ENCODE results near the gene SIGLEC10. TPM values are rescaled to one million over a fixed set of nuclear protein-coding genes. Genes with fewer than 3 reads are reported as not detected.

SIGLEC10 gene
- total RNA-seq, 1 experiment from 2014 or later, result not detected

- DNase-seq, result no peak
Measured at GRCh38 chr19:51431124-51431523, 13.7 kb upstream of the SIGLEC10 start.

GRCh38 chr19:51430221-51430620, 12.8 kb upstream of the SIGLEC10 start:
- no peaks in the 10 kb centered on the region for H3K4me1 ChIP-seq (replicated peaks; ENCODE audit: insufficient read depth)
- TF ChIP-seq EZH2 (IDR thresholded peaks at IDR 0.05; ENCODE audit: low read depth), result no peak
- no peak for TF ChIP-seq CTCF (conservative IDR thresholded peaks at IDR 0.05)
- no peak overlapping the region for H2AFZ ChIP-seq
- no peaks in the 10 kb centered on the region for H3F3A ChIP-seq (ENCODE audit: insufficient read depth, low read depth)
- no peaks in the 10 kb centered on the region for H3K79me2 ChIP-seq (ENCODE audit: low read depth)
- no peak overlapping the region for H3K4me2 ChIP-seq
- DNase-seq, result no peak
- no TSS peak for BruUV-seq (replicated peaks)
- H3K27me3 ChIP-seq (ENCODE audit: insufficient read depth, low read depth), result peaks cover 86% of the 10 kb centered on the region
- no peak overlapping the region for H3K27ac ChIP-seq
- ChIA-PET POLR2A (ENCODE audit: unreplicated experiment) (interaction anchor here (0.7 kb wide), 1 partner anchor 98 kb away, joined by 4 read pairs; no protein-coding TSS in a partner anchor), CTCF (no interaction called here)
- no peaks in the 10 kb centered on the region for H3K9me2 ChIP-seq (ENCODE audit: insufficient read depth)
- H4K20me1 ChIP-seq (ENCODE audit: insufficient read depth), result no peaks in the 10 kb centered on the region
- no peaks in the 10 kb centered on the region for H3K9me3 ChIP-seq (ENCODE audit: insufficient read depth, low read depth)
- H3K36me3 ChIP-seq (ENCODE audit: low read depth), result no peaks in the 10 kb centered on the region
- intact Hi-C loops (cut with micrococcal nuclease; ENCODE audit: unreplicated experiment), result no loop called here
- H3K4me3 ChIP-seq, result no peak overlapping the region

More at GRCh38 chr19:51431124-51431523, 13.7 kb upstream of the SIGLEC10 start:
- H3K27me3 ChIP-seq (ENCODE audit: insufficient read depth, low read depth), result peaks cover 88% of the 10 kb centered on the region
- CTCF ChIA-PET, result no interaction called here
- POLR2A ChIA-PET (ENCODE audit: unreplicated experiment), result no interaction called here
- no peak overlapping the region for H3K4me2 ChIP-seq
- no peaks in the 10 kb centered on the region for H3K9me2 ChIP-seq (ENCODE audit: insufficient read depth)
- BruUV-seq (replicated peaks), result no TSS peak
- TF ChIP-seq CTCF (conservative IDR thresholded peaks at IDR 0.05) (no peak), EZH2 (IDR thresholded peaks at IDR 0.05; ENCODE audit: low read depth) (no peak)
- H4K20me1 ChIP-seq (ENCODE audit: insufficient read depth), result no peaks in the 10 kb centered on the region
- no peaks in the 10 kb centered on the region for H3F3A ChIP-seq (ENCODE audit: insufficient read depth, low read depth)
- H3K4me3 ChIP-seq, result no peak overlapping the region
- no peaks in the 10 kb centered on the region for H3K36me3 ChIP-seq (ENCODE audit: low read depth)
- intact Hi-C loops (cut with micrococcal nuclease; ENCODE audit: unreplicated experiment), result no loop called here
- H3K4me1 ChIP-seq (replicated peaks; ENCODE audit: insufficient read depth), result no peaks in the 10 kb centered on the region
- no peak overlapping the region for H2AFZ ChIP-seq
- H3K79me2 ChIP-seq (ENCODE audit: low read depth), result no peaks in the 10 kb centered on the region
- no peak overlapping the region for H3K27ac ChIP-seq
- H3K9me3 ChIP-seq (ENCODE audit: insufficient read depth, low read depth), result no peaks in the 10 kb centered on the region

- Histone ChIP-seq H3K27me3 (ENCODE audit: insufficient read depth, low read depth) (peaks cover 61% of the 10 kb centered on the region), H2AFZ (no peak overlapping the region), H3K27ac (no peak overlapping the region), H3K9me3 (ENCODE audit: insufficient read depth, low read depth) (no peaks in the 10 kb centered on the region), H3K4me1 (replicated peaks; ENCODE audit: insufficient read depth) (no peaks in the 10 kb centered on the region), H4K20me1 (ENCODE audit: insufficient read depth) (no peaks in the 10 kb centered on the region), H3K4me3 (no peak overlapping the region), H3K9me2 (ENCODE audit: insufficient read depth) (no peaks in the 10 kb centered on the region), H3F3A (ENCODE audit: insufficient read depth, low read depth) (no peaks in the 10 kb centered on the region), H3K4me2 (no peak overlapping the region), H3K36me3 (ENCODE audit: low read depth) (no peaks in the 10 kb centered on the region), H3K79me2 (ENCODE audit: low read depth) (no peaks in the 10 kb centered on the region)
- no TSS peak for BruUV-seq (replicated peaks)
- no peak for DNase-seq
- ChIA-PET POLR2A (ENCODE audit: unreplicated experiment) (interaction anchor here (0.7 kb wide), 1 partner anchor 49 kb away, joined by 3 read pairs; no protein-coding TSS in a partner anchor), CTCF (no interaction called here)
- no peak for TF ChIP-seq EZH2 (IDR thresholded peaks at IDR 0.05; ENCODE audit: low read depth)
- TF ChIP-seq CTCF (conservative IDR thresholded peaks at IDR 0.05), result no peak
- intact Hi-C loops (cut with micrococcal nuclease; ENCODE audit: unreplicated experiment), result loop anchor here (10.0 kb wide), 1 partner anchor 228 kb away; no protein-coding TSS in a partner anchor
Measured at GRCh38 chr19:51427201-51427600, 9.8 kb upstream of the SIGLEC10 start.
